GM18858 (cell line): ENCODE data around the gene FOCAD.
"Not testable (repeated sequence)": the region's sequence is repeated elsewhere in the genome, so short reads cannot be mapped to it uniquely, and the experiment has no call there.

Experiments
- ATAC-seq: cut with Tn5 transposase; IDR thresholded peaks from one replicate; pipeline ENCODE4 v1.9.1; 2021; ENCODE audit not compliant: unreplicated experiment

Gene FOCAD

DNA sequence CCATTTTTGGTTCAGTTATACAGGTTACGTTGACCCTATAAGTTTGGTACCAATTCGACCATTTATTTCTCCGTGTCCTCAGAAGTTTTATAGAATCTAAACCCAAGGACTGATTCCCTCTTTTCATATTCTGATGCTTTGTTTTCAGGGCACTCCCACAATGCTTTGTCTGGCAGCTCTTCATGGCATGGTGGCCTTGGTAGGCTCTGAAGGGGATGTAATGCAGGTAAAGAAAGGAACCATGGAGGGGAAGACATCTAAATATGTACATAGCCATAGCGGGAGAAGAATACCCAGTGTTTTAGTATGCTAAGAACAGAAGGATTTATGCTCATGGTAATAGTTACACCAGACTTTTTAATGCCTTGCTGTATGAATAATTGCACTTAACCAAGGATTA, 264.6 kb downstream of the FOCAD start:
- ATAC-seq: no peak

GRCh38 chr9:20950707-20951106, 266.6 kb downstream of the FOCAD start:
- ATAC-seq: no peak

- ATAC-seq: no peak
These were observed 278.6 kb downstream of the FOCAD start for GRCh38 chr9:20962536-20963225.

- no peak for ATAC-seq
These were observed 288.6 kb downstream of the FOCAD start for GRCh38 chr9:20972684-20973083.

DNA sequence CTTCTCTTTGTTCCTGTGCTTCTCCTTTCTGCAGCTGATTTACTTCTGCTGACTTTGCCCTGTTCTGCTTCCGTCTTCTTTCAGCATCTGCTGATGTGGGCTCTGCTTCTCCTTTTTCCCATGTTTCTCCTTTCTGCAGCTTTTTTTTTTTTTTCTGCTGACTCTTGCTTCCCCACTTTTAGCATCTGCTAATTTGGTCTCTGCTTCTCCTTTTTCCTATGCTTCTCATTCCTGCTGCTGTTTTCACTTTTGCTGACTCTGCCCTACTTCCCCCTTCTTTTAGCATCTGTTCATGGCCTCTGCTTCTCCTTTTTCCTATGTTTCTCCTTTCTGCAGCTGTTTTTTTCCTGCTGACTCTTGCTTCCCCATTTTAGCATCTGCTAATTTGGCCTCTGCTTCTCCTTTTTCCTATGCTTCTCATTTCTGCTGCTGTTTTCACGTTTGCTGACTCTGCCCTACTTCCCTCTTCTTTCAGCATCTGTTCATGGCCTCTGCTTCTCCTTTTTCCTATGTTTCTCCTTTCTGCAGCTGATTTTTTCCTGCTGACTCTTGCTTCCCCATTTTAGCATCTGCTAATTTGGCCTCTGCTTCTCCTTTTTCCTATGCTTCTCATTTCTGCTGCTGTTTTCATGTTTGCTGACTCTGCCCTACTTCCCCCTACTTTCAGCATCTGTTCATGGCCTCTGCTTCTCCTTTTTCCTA, 289.3 kb downstream of the FOCAD start:
- not testable (repeated sequence) for ATAC-seq

DNA sequence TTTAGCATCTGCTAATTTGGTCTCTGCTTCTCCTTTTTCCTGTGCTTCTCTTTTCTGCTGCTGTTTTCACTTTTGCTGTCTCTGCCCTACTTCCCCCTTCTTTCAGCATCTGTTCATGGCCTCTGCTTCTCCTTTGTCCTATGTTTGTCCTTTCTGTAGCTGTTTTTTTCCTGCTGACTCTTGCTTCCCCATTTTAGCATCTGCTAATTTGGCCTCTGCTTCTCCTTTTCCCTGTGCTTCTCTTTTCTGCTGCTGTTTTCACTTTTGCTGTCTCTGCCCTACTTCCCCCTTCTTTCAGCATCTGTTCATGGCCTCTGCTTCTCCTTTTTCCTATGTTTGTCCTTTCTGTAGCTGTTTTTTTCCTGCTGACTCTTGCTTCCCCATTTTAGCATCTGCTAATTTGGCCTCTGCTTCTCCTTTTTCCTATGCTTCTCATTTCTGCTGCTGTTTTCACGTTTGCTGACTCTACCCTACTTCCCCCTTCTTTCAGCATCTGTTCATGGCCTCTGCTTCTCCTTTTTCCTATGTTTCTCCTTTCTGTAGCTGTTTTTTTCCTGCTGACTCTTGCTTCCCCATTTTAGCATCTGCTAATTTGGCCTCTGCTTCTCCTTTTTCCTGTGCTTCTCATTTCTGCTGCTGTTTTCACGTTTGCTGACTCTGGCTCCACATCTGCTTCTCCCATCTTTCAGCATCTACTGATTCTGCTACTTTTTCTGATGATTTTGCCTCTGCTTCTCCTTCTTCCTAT, 290.3 kb downstream of the FOCAD start:
- not testable (repeated sequence) for ATAC-seq

GRCh38 chr9:20978249-20978648, 294.2 kb downstream of the FOCAD start:
- no peak for ATAC-seq

- peak; percentile 78 for ATAC-seq
These were observed 296.9 kb downstream of the FOCAD start for GRCh38 chr9:20980832-20981455.

DNA sequence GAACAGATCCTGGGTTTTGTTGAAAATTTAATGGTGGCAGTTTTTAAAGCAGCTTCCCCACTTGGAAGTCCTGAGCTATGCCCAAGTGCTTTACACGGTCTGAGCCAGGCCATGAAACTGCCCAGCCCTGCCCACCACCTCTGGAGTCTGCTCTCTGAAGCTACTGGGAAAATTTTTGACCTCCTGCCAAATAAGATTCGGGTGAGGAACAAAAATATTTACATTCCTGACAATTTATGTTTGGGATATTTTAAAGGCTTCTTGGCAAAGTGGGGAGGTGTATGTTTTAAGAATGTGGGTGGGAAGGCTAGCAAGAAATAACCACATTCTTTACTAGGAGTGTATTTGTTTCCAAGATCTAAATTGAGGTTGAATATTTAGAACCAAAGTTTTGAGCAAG, 297.4 kb downstream of the FOCAD start:
- no peak for ATAC-seq

GRCh38 chr9:20984506-20984905, 300.4 kb downstream of the FOCAD start:
- no peak for ATAC-seq

GRCh38 chr9:20985851-20986600, 302.0 kb downstream of the FOCAD start:
- ATAC-seq: no peak

DNA sequence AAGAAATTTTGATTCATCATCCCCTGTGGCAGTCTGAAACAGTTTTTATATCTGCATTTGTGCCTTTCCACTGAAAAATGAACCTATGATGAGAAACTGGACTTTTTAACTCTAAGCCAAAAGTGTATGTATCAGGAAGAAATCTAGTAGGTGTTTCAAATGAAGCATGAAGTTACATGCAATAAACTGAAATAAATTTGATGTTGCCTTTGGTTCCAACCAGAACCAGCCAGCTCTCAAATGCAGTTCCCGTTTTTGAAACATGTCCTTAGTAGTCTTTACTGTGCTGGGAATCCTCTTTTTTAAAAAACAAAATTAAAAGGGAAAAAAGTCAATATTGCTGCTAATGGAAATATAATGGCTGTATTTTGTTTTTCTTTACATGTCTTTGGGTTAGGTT, 303.5 kb downstream of the FOCAD start:
- no peak for ATAC-seq

- ATAC-seq: no peak
These were observed 304.0 kb downstream of the FOCAD start for GRCh38 chr9:20988061-20988460.

GRCh38 chr9:20988671-20989315, 304.7 kb downstream of the FOCAD start:
- ATAC-seq: no peak

DNA sequence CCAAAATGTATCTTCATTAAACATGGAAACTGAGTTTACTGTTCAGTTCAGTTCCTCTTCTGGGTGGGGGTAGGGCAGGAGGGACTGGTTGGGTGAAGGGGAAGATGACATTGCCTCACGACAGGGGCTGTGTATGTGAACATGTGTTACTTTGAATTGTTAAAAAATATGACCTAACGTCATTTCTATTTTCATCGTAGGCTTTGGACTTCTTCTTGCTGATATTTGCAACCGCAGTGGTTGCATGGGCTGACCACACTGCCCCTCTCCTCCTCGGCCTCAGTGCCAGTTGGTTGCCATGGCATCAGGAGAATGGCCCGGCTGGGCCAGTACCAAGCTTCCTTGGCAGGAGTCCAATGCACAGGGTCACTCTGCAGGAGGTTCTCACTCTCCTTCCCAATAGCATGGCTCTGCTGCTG, 305.9 kb downstream of the FOCAD start:
- no peak for ATAC-seq

GRCh38 chr9:20990867-20991266, 306.8 kb downstream of the FOCAD start:
- no peak for ATAC-seq

- no peak for ATAC-seq
These were observed 310.4 kb downstream of the FOCAD start for GRCh38 chr9:20994486-20994885.

- no peak for ATAC-seq
These were observed 311.6 kb downstream of the FOCAD start for GRCh38 chr9:20995616-20996015.

- ATAC-seq: no peak
These were observed 312.8 kb downstream of the FOCAD start for GRCh38 chr9:20996809-20997208.

GRCh38 chr9:20997503-20998076, 313.5 kb downstream of the FOCAD start:
- peak; percentile 89 for ATAC-seq
